ENCODE data around the gene NUDT14.

The NUDT14 gene

GRCh38 chr14:105197211-105197641 is 16.1 kb upstream of the NUDT14 start:
- Histone ChIP-seq H3K36me3 (replicated peaks; ENCODE audit: low read depth, low read length) (no peaks in the 10 kb centered on the region), H3K79me2 (ENCODE audit: low read length) (no peaks in the 10 kb centered on the region), H3K9ac (ENCODE audit: low read length) (no peak overlapping the region), H3K27ac (ENCODE audit: low read length) (no peak overlapping the region), H3K27me3 (ENCODE audit: low read depth, low read length) (peaks cover 24% of the 10 kb centered on the region), H3K4me3 (ENCODE audit: low read length) (no peak overlapping the region), H4K20me1 (ENCODE audit: insufficient read depth, low read length) (no peaks in the 10 kb centered on the region), H3K9me3 (ENCODE audit: insufficient read depth, low read length) (no peaks in the 10 kb centered on the region), H2AFZ (ENCODE audit: low read depth, low read length) (no peak overlapping the region), H3K4me2 (ENCODE audit: low read length) (no peak overlapping the region), H3K4me1 (ENCODE audit: low read length) (no peaks in the 10 kb centered on the region)
- TF ChIP-seq EZH2phosphoT487 (IDR thresholded peaks at IDR 0.05; ENCODE audit: low read depth) (no peak), CTCF (IDR thresholded peaks at IDR 0.05; ENCODE audit: low read depth, low read length) (no peak)

- no peak overlapping the region for H3K9ac ChIP-seq (ENCODE audit: low read length)
- no peaks in the 10 kb centered on the region for H4K20me1 ChIP-seq (ENCODE audit: insufficient read depth, low read length)
- H3K36me3 ChIP-seq (replicated peaks; ENCODE audit: low read depth, low read length), result no peaks in the 10 kb centered on the region
- no peaks in the 10 kb centered on the region for H3K79me2 ChIP-seq (ENCODE audit: low read length)
- no peak overlapping the region for H3K27ac ChIP-seq (ENCODE audit: low read length)
- H2AFZ ChIP-seq (ENCODE audit: low read depth, low read length), result no peak overlapping the region
- no peak overlapping the region for H3K4me2 ChIP-seq (ENCODE audit: low read length)
- TF ChIP-seq EZH2phosphoT487 (IDR thresholded peaks at IDR 0.05; ENCODE audit: low read depth) (no peak), CTCF (IDR thresholded peaks at IDR 0.05; ENCODE audit: low read depth, low read length) (no peak)
- H3K4me3 ChIP-seq (ENCODE audit: low read length), result no peak overlapping the region
- no peaks in the 10 kb centered on the region for H3K4me1 ChIP-seq (ENCODE audit: low read length)
- no peaks in the 10 kb centered on the region for H3K9me3 ChIP-seq (ENCODE audit: insufficient read depth, low read length)
- peaks cover 16% of the 10 kb centered on the region for H3K27me3 ChIP-seq (ENCODE audit: low read depth, low read length)
Observed at GRCh38 chr14:105196265-105196960, 15.3 kb upstream of the NUDT14 start.

DNA sequence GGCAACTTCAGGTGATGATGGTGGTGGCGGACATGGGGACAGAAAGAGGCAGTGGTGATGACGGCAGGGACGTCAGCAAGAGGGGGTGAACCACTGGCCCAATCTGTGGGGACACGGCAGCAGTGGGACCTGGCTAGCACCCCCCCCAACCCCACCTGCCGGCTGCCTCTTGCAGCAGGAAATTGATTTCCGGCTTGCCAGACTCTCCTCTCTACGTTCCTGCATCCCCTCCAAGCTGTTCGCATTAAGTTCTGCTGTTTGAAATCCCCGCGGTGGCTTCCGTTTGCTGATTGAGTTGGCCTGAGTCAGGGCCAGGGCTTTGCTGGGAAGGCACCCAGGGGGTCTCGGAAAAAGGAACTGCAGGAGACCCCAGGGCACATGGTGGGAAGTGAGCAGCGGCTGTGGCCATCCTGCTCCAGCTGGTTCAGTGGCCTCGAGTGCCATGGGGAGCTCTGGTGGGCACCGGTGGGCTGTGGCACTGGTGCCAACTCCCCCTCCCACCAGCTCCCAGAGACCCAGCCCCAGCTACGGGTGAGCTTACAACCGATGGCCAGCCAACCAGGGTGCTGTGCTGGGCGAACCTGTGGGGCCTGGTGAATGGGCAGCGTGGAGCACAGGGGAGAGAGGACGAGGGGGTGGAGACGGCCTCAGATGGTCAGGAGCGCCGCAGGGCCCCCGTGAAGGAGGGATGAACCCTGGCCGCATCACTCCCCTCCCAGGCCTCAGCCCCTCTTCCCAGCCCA is 14.6 kb upstream of the NUDT14 start:
- Histone ChIP-seq H3K79me2 (ENCODE audit: low read length) (no peaks in the 10 kb centered on the region), H3K9ac (ENCODE audit: low read length) (no peak overlapping the region), H3K4me1 (ENCODE audit: low read length) (no peaks in the 10 kb centered on the region), H3K9me3 (ENCODE audit: insufficient read depth, low read length) (no peaks in the 10 kb centered on the region), H3K4me3 (ENCODE audit: low read length) (no peak overlapping the region), H3K27me3 (ENCODE audit: low read depth, low read length) (peaks cover 16% of the 10 kb centered on the region), H3K27ac (ENCODE audit: low read length) (no peak overlapping the region), H4K20me1 (ENCODE audit: insufficient read depth, low read length) (no peaks in the 10 kb centered on the region), H2AFZ (ENCODE audit: low read depth, low read length) (no peak overlapping the region), H3K36me3 (replicated peaks; ENCODE audit: low read depth, low read length) (no peaks in the 10 kb centered on the region), H3K4me2 (ENCODE audit: low read length) (no peak overlapping the region)
- no peak for TF ChIP-seq CTCF (IDR thresholded peaks at IDR 0.05; ENCODE audit: low read depth, low read length)
- TF ChIP-seq EZH2phosphoT487 (IDR thresholded peaks at IDR 0.05; ENCODE audit: low read depth), result no peak

DNA sequence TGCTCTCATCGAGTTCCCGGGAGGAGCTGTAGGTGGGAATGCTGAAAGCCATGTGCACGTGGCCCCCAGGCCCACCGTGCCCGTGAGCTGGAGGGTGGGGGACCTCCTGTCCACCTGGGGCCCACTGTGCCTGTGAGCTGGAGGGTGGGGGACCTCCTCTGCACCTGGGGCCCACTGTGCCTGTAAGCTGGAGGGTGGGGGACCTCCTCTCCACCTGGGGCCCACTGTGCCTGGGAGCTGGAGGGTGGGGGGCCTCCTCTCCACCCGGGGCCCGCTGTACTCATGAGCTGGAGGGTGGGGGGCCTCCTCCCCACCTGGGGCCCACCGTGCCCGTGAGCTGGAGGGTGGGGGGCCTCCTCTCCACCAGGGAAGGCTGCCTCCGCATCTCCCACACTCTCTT is 13.9 kb upstream of the NUDT14 start:
- H3K36me3 ChIP-seq (replicated peaks; ENCODE audit: low read depth, low read length), result no peaks in the 10 kb centered on the region
- no peak overlapping the region for H3K9ac ChIP-seq (ENCODE audit: low read length)
- no peaks in the 10 kb centered on the region for H3K79me2 ChIP-seq (ENCODE audit: low read length)
- H3K27ac ChIP-seq (ENCODE audit: low read length), result no peak overlapping the region
- no peak overlapping the region for H2AFZ ChIP-seq (ENCODE audit: low read depth, low read length)
- H3K4me1 ChIP-seq (ENCODE audit: low read length), result no peaks in the 10 kb centered on the region
- peaks cover 16% of the 10 kb centered on the region for H3K27me3 ChIP-seq (ENCODE audit: low read depth, low read length)
- TF ChIP-seq CTCF (IDR thresholded peaks at IDR 0.05; ENCODE audit: low read depth, low read length) (no peak), EZH2phosphoT487 (IDR thresholded peaks at IDR 0.05; ENCODE audit: low read depth) (no peak)
- H4K20me1 ChIP-seq (ENCODE audit: insufficient read depth, low read length), result no peaks in the 10 kb centered on the region
- H3K4me2 ChIP-seq (ENCODE audit: low read length), result no peak overlapping the region
- H3K4me3 ChIP-seq (ENCODE audit: low read length), result no peak overlapping the region
- H3K9me3 ChIP-seq (ENCODE audit: insufficient read depth, low read length), result no peaks in the 10 kb centered on the region

All from OCI-LY3 (cell line).